ENCODE data around the gene FUZ. TPM values are rescaled to one million over a fixed set of nuclear protein-coding genes. Genes with fewer than 3 reads are reported as not detected.

The FUZ gene
- total RNA-seq, 3 donors from 2014 or later (not counting 1 experiment from before 2014, with no cell fraction given) = 17.7 to 33.1 (median 20.6) TPM

- H3K4me1 Mint-ChIP-seq = peaks cover 5 to 14% of the 10 kb centered on the region in 2 donors
- H3K4me3 Mint-ChIP-seq = no peak overlapping the region
- no peaks in the 10 kb centered on the region for H3K9me3 Mint-ChIP-seq
- DNase-seq (no peak), ATAC-seq (no peak)
- intact Hi-C loops (cut with micrococcal nuclease) = no loop called here
- no peak overlapping the region for H3K27ac ChIP-seq (ENCODE audit: low read length)
- H3K27me3 ChIP-seq (ENCODE audit: control insufficient read depth, insufficient read depth, low read length) = no peaks in the 10 kb centered on the region
- TF ChIP-seq CTCF (IDR thresholded peaks at IDR 0.05) = no peak
- peaks cover 12% of the 10 kb centered on the region for H3K4me1 ChIP-seq (ENCODE audit: control insufficient read depth, insufficient read depth, low read length)
- H3K36me3 ChIP-seq (ENCODE audit: control insufficient read depth, insufficient read depth, low read length) = peaks cover 48% of the 10 kb centered on the region
- H3K9me3 ChIP-seq (ENCODE audit: control insufficient read depth, insufficient read depth, low read length) = no peaks in the 10 kb centered on the region
- no peaks in the 10 kb centered on the region for H3K36me3 Mint-ChIP-seq
- no peaks in the 10 kb centered on the region for H3K27me3 Mint-ChIP-seq (ENCODE audit: low read depth in 2 of 2)
- no peak overlapping the region for H3K27ac Mint-ChIP-seq
- H3K4me3 ChIP-seq (ENCODE audit: low read length) = no peak overlapping the region
- WGBS (ENCODE audit: insufficient coverage) = 92% methylated on average over 12 of the region's 13 CpGs
These were observed 48.0 kb upstream of the FUZ start for GRCh38 chr19:49861107-49861506.

- no peaks in the 10 kb centered on the region for H3K27me3 ChIP-seq (ENCODE audit: control insufficient read depth, insufficient read depth, low read length)
- peaks cover 48% of the 10 kb centered on the region for H3K36me3 ChIP-seq (ENCODE audit: control insufficient read depth, insufficient read depth, low read length)
- no peak overlapping the region for H3K4me3 Mint-ChIP-seq
These were observed 47.4 kb upstream of the FUZ start for GRCh38 chr19:49860336-49861102.

GRCh38 chr19:49859682-49860335 lies 46.7 kb upstream of the FUZ start:
- ATAC-seq (no peak), DNase-seq (no peak)
- Histone ChIP-seq H3K4me3 (ENCODE audit: low read length) (no peak overlapping the region), H3K27me3 (ENCODE audit: control insufficient read depth, insufficient read depth, low read length) (no peaks in the 10 kb centered on the region), H3K9me3 (ENCODE audit: control insufficient read depth, insufficient read depth, low read length) (no peaks in the 10 kb centered on the region), H3K36me3 (ENCODE audit: control insufficient read depth, insufficient read depth, low read length) (peaks cover 46% of the 10 kb centered on the region), H3K27ac (ENCODE audit: low read length) (no peak overlapping the region), H3K4me1 (ENCODE audit: control insufficient read depth, insufficient read depth, low read length) (peaks cover under 1% of the 10 kb centered on the region)
- Mint-ChIP-seq H3K36me3 (no peaks in the 10 kb centered on the region), H3K27me3 (ENCODE audit: low read depth in 2 of 2) (no peaks in the 10 kb centered on the region), H3K9me3 (no peaks in the 10 kb centered on the region), H3K27ac (no peak overlapping the region), H3K4me1 (peaks cover 0 to 10% of the 10 kb centered on the region in 2 donors), H3K4me3 (no peak overlapping the region)
- intact Hi-C loops (cut with micrococcal nuclease) = no loop called here
- TF ChIP-seq CTCF (IDR thresholded peaks at IDR 0.05) = no peak
- WGBS (ENCODE audit: insufficient coverage) = 93% methylated on average over 22 of the region's 22 CpGs

More at GRCh38 chr19:49860336-49861102, 47.4 kb upstream of the FUZ start:
- Histone ChIP-seq H3K9me3 (ENCODE audit: control insufficient read depth, insufficient read depth, low read length) (no peaks in the 10 kb centered on the region), H3K4me3 (ENCODE audit: low read length) (no peak overlapping the region), H3K27ac (ENCODE audit: low read length) (no peak overlapping the region), H3K4me1 (ENCODE audit: control insufficient read depth, insufficient read depth, low read length) (peaks cover 8% of the 10 kb centered on the region)
- Mint-ChIP-seq H3K36me3 (no peaks in the 10 kb centered on the region), H3K4me1 (peaks cover 0 to 14% of the 10 kb centered on the region in 2 donors), H3K27ac (no peak overlapping the region), H3K27me3 (ENCODE audit: low read depth in 2 of 2) (no peaks in the 10 kb centered on the region), H3K9me3 (no peaks in the 10 kb centered on the region)
- intact Hi-C loops (cut with micrococcal nuclease) = no loop called here
- 91% methylated on average over 17 of the region's 17 CpGs for WGBS (ENCODE audit: insufficient coverage)
- no peak for TF ChIP-seq CTCF (IDR thresholded peaks at IDR 0.05)
- ATAC-seq (no peak), DNase-seq (no peak)
